ENCODE measurements around the gene MYO1D.
"Not testable (repeated sequence)": the region's sequence is repeated elsewhere in the genome, so short reads cannot be mapped to it uniquely, and the experiment has no call there.

The MYO1D gene

GRCh38 chr17:32746280-32746679 lies 130.6 kb downstream of the MYO1D start:
- DNase-seq (ENCODE audit: low read depth, low spot score) = no peak
- in situ Hi-C loops (cut with HindIII; ENCODE audit: low sequenced_read_pairs) = no loop called here
- no peak overlapping the region for H3K4me3 ChIP-seq (ENCODE audit: low read depth, low read length)
- no peak for TF ChIP-seq CTCF (IDR thresholded peaks at IDR 0.05; ENCODE audit: low read depth, low read length)

GRCh38 chr17:32742681-32743538 lies 134.0 kb downstream of the MYO1D start:
- no peak for DNase-seq (ENCODE audit: low read depth, low spot score)
- no peak overlapping the region for H3K4me3 ChIP-seq (ENCODE audit: low read depth, low read length)
- in situ Hi-C loops (cut with HindIII; ENCODE audit: low sequenced_read_pairs) = no loop called here
- no peak for TF ChIP-seq CTCF (IDR thresholded peaks at IDR 0.05; ENCODE audit: low read depth, low read length)

- H3K4me3 ChIP-seq (ENCODE audit: low read depth, low read length) = no peak overlapping the region
- DNase-seq (ENCODE audit: low read depth, low spot score) = no peak
- TF ChIP-seq CTCF (IDR thresholded peaks at IDR 0.05; ENCODE audit: low read depth, low read length) = no peak
- in situ Hi-C loops (cut with HindIII; ENCODE audit: low sequenced_read_pairs) = no loop called here
Observed at GRCh38 chr17:32741381-32741780, 135.5 kb downstream of the MYO1D start.

- TF ChIP-seq CTCF (IDR thresholded peaks at IDR 0.05; ENCODE audit: low read depth, low read length) = no peak
- in situ Hi-C loops (cut with HindIII; ENCODE audit: low sequenced_read_pairs) = no loop called here
- DNase-seq (ENCODE audit: low read depth, low spot score) = no peak
- H3K4me3 ChIP-seq (ENCODE audit: low read depth, low read length) = no peak overlapping the region
Observed at GRCh38 chr17:32739722-32740121, 137.2 kb downstream of the MYO1D start.

GRCh38 chr17:32739151-32739550 lies 137.8 kb downstream of the MYO1D start:
- in situ Hi-C loops (cut with HindIII; ENCODE audit: low sequenced_read_pairs); H3K4me3 ChIP-seq (ENCODE audit: low read depth, low read length); DNase-seq (ENCODE audit: low read depth, low spot score): not testable (repeated sequence)

GRCh38 chr17:32733401-32733800 lies 143.5 kb downstream of the MYO1D start:
- in situ Hi-C loops (cut with HindIII; ENCODE audit: low sequenced_read_pairs) = no loop called here
- no peak overlapping the region for H3K4me3 ChIP-seq (ENCODE audit: low read depth, low read length)
- no peak for TF ChIP-seq CTCF (IDR thresholded peaks at IDR 0.05; ENCODE audit: low read depth, low read length)
- no peak for DNase-seq (ENCODE audit: low read depth, low spot score)

- no peak for DNase-seq (ENCODE audit: low read depth, low spot score)
- H3K4me3 ChIP-seq (ENCODE audit: low read depth, low read length) = no peak overlapping the region
- TF ChIP-seq CTCF (IDR thresholded peaks at IDR 0.05; ENCODE audit: low read depth, low read length) = no peak
- in situ Hi-C loops (cut with HindIII; ENCODE audit: low sequenced_read_pairs) = no loop called here
Observed at GRCh38 chr17:32732900-32733299, 144.0 kb downstream of the MYO1D start.

All from astrocyte of the spinal cord (primary cell).